NCI-H146 treated with DMSO at 0.1 percent for 48 hours (cell line): Measurements from ENCODE around the gene AOX1.
"Not testable (repeated sequence)": the region's sequence is repeated elsewhere in the genome, so short reads cannot be mapped to it uniquely, and the experiment has no call there.

Experiments
- DNase-seq: peaks from one replicate; lab custom pipeline; 2025; ENCODE audit not compliant: unreplicated experiment; lab: John Stamatoyannopoulos, UW

AOX1 gene

DNA sequence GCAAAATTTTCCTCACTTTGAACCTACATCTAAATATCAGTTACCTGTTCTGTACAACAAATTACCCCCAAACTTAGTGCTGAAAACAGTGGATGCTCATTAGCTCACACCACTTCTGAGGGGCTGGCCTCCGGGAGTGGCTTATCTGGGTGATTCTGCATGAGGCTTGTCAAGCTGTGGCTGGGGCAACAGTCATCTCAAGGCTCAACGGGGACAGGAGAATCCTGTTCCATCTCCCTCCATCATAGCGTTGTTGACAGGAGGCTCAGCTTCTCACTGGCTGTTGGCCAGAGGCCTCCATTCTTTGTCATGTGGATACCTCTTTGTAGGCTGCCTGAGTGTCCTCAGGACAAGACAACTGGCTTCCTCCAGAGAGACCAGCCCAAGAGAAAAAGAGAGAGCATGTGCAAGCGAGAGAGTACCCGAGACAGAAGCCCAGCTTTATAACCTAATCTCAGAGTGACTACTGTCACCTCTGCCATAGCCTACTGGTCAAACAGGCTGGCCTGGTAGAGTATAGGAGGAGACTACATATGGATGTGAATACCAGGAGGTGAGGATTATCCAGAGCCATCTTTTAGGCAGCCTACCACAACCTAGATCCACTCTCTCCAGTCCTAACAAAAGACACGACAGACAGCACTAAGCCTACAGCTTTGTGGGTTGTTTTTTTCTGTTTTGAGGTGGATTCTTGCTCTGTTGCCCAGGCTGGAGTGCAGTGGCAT is 79.1 kb downstream of the AOX1 start:
- no peak for DNase-seq

DNA sequence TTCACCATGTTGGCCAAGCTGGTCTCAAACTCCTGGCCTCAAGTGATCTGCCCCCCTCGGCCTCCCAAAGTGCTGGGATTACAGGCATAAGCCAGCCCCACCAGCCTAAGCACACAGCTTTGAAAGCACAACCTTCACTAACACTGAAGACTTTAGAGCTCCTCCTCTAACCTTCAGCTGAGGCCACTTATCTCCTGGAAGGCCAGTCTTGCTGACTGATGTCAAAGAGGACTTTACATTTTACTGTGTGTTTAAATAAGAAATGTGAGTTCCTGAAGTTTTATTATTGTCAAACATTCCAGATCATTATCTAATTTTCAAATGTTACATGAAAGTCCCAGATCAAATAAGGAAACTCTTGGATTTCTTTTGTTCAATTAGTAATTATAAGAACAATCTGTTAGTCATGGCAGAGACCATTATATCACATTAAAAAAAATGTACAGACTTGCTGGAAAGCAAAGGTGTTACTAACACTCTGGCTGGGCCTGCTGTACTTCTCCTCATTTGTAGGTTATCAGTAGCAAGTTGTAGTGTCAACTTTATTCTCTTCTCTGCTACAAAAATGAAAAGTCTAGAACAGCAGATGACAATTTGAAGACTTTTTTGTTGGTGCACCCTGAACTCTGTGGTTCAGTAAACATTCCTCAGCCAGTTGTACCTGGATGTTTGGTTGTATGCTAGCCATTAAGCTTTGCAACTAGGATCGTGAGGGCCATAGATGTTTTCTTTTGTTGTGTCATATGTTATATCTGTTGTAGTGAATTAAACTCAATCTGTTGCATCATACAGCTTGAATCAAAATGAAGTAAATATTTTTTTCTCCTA is 80.0 kb downstream of the AOX1 start:
- no peak for DNase-seq

DNA sequence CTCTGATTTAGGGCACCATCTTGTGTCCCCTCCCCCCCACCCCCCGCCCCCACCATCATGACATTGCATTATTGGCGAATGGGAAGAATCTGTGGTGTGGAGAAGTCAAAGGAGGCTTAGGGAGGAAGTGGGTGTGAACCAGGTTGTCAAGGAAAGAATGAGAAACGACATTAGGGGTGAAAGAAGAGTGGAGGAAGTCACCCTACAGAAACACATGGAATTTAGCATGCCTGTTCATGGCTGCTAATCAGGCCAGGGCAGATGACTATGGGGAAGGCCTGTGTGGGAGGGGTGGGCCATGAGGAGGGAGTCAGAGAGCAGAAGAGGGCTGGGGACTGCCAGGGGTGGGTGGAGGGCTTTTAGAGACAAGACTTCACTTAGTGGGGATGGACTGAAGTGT is 81.6 kb downstream of the AOX1 start:
- no peak for DNase-seq

- no peak for DNase-seq
Observed at GRCh38 chr2:200668478-200668877, 82.7 kb downstream of the AOX1 start.

DNA sequence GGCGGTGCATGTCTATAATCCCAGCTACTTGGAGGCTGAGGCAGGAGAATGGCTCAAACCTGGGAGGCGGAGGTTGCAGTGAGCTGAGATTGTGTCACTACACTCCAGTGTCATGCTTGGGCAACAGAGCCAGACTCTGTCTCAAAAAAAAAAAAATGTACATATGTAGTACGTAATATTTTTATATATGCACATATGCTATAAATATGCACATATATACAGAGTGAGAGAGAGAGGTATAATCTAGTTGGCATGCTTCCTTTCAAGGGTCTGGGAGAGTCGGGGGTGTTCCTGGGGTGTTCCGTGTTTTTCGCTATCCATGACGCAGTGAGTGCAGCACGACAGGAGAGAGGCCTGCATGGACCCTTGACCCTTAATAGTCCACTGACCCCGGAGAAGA is 83.5 kb downstream of the AOX1 start:
- DNase-seq = no peak

DNA sequence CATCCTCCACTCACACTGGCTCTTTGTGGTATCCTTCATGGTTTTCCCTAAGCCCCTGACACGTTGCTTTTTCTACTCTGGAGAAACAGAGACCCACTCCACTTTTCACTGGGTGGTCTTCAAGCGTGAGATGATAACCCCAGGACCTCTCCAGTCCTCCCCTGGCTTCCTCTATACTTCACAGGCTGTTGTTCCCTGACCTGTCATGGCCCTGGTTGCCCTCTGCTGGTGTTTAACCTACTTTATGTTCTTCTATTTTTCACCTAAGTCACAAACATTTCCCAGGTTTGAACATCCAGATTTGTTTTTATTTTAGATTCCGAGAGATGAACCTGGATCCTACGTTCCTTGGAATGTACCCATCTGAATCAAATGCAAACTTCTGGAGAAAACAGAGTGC is 84.5 kb downstream of the AOX1 start:
- no peak for DNase-seq

GRCh38 chr2:200670751-200671150 is 84.9 kb downstream of the AOX1 start:
- no peak for DNase-seq

- no peak for DNase-seq
Observed at GRCh38 chr2:200673191-200673590, 87.4 kb downstream of the AOX1 start.

GRCh38 chr2:200674837-200675236 is 89.0 kb downstream of the AOX1 start:
- no peak for DNase-seq

GRCh38 chr2:200677171-200677570 is 91.4 kb downstream of the AOX1 start:
- no peak for DNase-seq

- DNase-seq = no peak
Observed at GRCh38 chr2:200677721-200678532, 92.1 kb downstream of the AOX1 start.

DNA sequence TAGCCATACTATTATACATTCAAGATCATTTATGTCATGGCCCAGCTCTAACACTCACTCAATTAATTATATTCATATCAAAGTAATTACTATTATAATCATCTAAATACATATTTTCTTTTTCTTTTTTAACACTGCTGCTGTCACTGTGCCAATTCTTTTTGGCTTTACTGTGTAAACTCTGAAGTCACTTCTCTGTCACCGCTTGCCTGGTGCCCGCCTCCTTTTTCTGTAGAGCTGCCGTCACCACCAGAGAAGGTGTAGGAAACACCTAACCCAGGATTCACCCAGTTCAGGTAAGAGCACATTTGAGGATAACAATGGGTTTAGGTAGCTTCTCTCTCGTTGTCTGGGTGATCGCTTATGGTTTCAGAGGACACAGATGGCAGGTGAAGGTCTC is 93.3 kb downstream of the AOX1 start:
- no peak for DNase-seq

- DNase-seq = no peak
Observed at GRCh38 chr2:200679535-200679934, 93.7 kb downstream of the AOX1 start.

- no peak for DNase-seq
Observed at GRCh38 chr2:200681697-200682096, 95.9 kb downstream of the AOX1 start.

DNA sequence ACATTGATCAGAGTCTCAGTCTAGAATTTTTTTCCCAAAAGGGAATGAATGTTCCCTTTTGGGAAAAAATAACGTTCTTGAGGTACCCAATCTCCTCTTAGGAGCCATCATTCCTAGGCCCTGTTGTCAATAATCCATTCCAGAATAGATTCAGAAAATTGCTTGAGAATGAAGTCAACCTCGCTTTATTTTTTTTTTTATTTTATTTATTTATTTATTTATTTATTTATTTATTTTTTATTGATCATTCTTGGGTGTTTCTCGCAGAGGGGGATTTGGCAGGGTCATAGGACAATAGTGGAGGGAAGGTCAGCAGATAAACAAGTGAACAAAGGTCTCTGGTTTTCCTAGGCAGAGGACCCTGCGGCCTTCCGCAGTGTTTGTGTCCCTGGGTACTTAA is 96.6 kb downstream of the AOX1 start:
- DNase-seq = not testable (repeated sequence)

GRCh38 chr2:200687922-200688920 is 102.4 kb downstream of the AOX1 start:
- DNase-seq = no peak

DNA sequence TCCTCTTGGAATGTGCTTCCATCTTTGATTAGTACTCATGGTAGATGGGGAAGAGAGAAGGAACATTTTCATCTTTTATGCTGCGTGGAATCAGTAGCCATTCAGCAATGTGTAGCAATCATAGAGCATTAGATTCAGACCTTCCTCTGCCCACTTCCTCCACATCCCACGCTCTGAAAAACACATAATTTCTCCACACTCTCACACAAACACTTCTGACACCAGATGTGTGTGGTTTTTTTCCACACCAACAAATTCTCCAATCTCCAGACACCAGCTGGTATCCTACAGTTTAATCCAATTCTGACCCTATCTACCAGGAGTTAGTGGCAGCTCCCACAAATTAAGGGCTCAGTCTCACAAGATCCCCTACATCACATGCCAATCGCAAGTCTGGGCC is 103.3 kb downstream of the AOX1 start:
- no peak for DNase-seq

- DNase-seq = no peak
Observed at GRCh38 chr2:200693836-200694470, 108.1 kb downstream of the AOX1 start.

- no peak for DNase-seq
Observed at GRCh38 chr2:200695191-200695590, 109.4 kb downstream of the AOX1 start.

DNA sequence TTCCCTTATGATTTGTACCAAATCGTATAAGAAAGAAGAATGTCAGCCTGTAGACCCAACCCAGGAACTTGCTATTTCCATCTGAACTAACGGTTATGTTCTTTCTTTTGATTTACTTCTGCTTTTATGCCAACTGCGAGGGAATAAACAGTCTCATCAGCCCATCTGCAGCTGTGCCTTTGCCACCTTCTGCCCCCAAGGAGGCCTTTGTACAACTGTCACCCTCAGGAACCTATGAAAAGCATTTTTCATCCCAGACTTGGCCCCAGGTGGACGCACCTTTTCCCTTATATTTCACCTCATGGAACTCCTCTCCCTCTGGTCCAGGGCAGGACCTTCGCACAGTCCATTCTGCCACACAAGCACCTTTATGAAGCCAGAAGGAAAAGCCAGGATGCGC is 109.8 kb downstream of the AOX1 start:
- no peak for DNase-seq
